HG03108 (cell line): Measurements from ENCODE around the gene CMTM4.
"Not testable (repeated sequence)": the region's sequence is repeated elsewhere in the genome, so short reads cannot be mapped to it uniquely, and the experiment has no call there.

Source experiments
- ATAC-seq: cut with Tn5 transposase; IDR thresholded peaks from one replicate; pipeline ENCODE4 v1.9.1; 2021; ENCODE audit warnings: moderate library complexity; ENCODE audit not compliant: unreplicated experiment

CMTM4 gene

GRCh38 chr16:66569827-66570405, 126.6 kb downstream of the CMTM4 start:
- no peak for ATAC-seq

GRCh38 chr16:66569131-66569530, 127.4 kb downstream of the CMTM4 start:
- no peak for ATAC-seq

- ATAC-seq = no peak
Observed at GRCh38 chr16:66568355-66568754, 128.2 kb downstream of the CMTM4 start.

GRCh38 chr16:66567270-66567669, 129.3 kb downstream of the CMTM4 start:
- not testable (repeated sequence) for ATAC-seq

- ATAC-seq = no peak
Observed at GRCh38 chr16:66566051-66566901, 130.3 kb downstream of the CMTM4 start, which contains the start of gene CMTM1. Gene CMTM1, plus strand, starts transcription at chr16:66566439. Its CDS starts 75 bp downstream, at chr16:66566514.
